ENCODE data around the gene ABTB2.

ABTB2 gene

DNA sequence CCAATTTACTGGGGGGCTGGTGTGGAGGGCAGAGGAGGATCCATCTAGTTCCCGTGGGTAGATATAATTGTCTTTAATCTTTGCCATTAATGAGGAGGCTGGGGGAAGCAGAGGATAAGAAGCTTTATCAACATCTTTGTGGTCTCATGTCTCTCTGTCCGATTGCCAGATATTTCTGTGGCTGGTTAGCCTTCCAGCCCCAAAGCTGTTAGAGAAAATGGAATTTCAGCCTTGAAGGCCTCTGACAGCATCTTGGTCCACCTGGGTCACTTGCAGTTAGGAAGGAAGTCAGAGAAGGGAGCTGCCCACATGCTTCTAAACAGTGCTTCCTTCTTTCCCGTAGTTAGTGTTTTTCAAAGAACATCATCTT, 56.9 kb downstream of the ABTB2 start:
- H3K4me3 ChIP-seq (ENCODE audit: low read length) = no peak overlapping the region
- DNase-seq (ENCODE audit: low read depth, low spot score) = no peak

DNA sequence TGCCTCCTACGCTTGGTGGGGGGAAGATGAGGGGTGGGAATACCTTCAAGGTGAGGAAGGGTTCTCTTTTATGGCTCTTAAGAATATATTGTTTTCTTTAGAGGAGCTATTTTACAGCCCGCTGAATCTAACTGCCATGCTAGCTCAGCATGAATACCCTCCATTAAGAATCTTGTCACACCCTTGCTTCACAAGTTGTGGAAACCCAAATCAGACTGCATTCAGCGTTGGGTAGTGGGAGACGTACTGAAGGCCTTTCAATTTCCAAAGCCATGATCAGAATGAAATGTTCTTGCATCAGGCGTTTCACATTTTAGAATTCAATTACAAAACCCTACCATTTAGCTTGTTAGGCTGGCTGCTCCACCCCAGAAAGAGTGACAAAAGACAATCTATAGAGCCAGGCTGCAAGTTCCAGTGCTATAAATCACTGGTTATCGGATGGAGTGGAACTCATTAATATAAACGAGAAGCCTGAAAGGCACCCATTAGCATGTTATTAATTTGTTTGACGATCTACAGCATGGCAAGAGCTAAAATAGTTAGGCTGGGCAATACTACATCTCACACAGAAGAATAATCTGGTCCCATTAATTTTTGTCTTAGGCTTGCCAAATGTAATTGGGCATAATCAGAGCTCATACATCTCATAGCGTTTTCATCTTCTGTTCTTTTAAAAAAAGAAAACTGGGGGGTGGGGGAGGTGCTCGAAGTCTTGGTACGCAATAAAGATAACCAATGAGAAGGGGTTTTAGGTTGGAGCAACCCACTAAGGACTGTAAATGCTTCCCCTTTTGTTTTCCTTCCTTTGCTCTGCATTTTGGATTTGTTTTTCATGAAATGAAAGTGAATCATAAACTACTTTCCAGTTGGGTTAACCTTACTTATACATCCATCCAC, 57.5 kb downstream of the ABTB2 start:
- H3K4me3 ChIP-seq (ENCODE audit: low read length) = no peak overlapping the region
- no peak for DNase-seq (ENCODE audit: low read depth, low spot score)

DNA sequence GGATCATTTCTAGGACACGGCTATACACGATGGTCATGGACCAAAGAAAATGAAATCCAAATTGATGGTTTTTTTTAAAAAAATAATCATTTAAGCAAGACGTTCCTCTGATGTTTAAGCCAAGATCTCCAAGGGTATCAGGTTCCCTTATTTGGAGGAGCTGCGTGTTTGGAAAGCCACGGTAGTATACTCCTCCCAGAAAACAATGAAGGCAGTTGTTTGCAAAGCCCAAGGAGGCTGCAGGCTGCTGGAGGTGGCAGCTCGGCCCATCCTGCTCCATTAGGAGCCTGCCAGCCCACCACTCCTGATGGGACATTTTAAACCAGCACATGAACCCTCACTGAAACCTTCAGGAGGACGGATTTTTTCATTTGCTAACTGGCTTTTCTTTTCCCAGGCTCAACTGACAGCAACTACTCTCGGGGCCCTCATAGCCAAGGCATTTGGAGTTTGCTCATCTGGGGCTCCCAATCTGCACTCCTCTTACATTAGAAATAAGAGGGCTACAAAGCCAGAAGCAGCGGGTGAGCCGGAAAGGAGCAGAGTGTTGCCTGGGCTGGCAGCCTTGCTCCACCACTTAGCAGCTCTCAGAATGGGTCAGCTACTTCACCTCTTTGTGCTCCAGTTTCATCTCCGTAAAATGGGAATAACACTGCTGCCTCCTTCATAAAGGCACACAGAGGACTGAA, 58.4 kb downstream of the ABTB2 start:
- DNase-seq (ENCODE audit: low read depth, low spot score) = no peak
- no peak overlapping the region for H3K4me3 ChIP-seq (ENCODE audit: low read length)

DNA sequence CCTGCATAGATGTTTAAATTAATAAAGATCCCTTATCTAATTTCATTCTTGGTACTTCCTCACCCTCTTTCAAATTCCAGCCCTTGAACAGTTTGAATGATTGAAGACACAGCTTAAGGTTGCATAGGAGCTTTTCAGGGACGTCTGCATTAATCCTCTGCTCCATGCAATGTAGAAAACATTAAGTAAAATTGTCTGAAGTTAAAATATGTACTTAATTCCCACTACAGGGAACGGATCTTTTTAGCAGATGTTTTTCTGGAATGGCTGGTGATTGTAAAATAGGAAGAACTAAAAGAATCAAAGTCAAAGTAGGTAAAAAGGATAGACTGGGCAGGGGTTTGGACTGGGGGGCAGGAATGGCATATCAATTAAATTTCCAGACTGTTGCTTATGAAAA, 58.9 kb downstream of the ABTB2 start:
- H3K4me3 ChIP-seq (ENCODE audit: low read length) = no peak overlapping the region
- DNase-seq (ENCODE audit: low read depth, low spot score) = no peak

DNA sequence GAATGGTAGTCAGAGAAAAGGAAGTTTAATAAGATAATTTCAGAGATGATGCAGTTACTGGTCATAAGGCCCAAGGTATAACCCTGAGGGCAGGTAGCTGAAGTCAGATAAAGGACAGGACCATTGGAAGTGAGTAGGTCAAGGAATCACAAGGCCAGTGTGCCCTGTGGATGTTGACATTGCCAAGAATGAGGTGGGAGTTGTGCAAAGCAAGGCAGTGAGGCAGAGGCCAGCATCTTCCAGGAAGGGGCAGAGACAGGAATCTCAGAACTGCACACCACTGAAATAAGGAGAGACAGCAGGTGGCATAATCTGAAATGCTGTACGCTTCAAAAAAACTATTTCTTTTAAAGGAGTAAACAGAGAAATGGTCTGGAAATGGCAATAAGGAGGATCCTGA, 61.4 kb downstream of the ABTB2 start:
- H3K4me3 ChIP-seq (ENCODE audit: low read length) = no peak overlapping the region
- no peak for DNase-seq (ENCODE audit: low read depth, low spot score)

DNA sequence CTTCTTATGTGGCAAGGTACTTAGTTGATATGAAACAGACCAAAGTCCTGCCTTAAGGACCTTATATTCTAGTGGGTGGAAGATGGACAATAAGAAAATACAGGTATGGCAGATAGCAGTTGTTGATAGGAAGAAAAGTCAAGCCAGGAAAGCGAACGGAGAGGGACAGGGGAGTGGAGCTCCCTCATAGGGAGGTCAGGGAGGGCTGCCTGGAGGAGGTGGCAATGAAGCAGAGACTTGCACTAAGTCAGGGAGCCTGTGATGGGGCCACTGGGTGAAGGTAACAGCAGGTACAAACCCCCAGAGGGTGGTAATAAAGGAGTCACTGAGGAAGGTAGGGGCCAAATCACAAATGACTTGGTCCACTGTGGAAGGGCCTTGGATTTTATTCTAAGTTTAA, 65.3 kb downstream of the ABTB2 start:
- H3K4me3 ChIP-seq (ENCODE audit: low read length) = no peak overlapping the region
- DNase-seq (ENCODE audit: low read depth, low spot score) = no peak

DNA sequence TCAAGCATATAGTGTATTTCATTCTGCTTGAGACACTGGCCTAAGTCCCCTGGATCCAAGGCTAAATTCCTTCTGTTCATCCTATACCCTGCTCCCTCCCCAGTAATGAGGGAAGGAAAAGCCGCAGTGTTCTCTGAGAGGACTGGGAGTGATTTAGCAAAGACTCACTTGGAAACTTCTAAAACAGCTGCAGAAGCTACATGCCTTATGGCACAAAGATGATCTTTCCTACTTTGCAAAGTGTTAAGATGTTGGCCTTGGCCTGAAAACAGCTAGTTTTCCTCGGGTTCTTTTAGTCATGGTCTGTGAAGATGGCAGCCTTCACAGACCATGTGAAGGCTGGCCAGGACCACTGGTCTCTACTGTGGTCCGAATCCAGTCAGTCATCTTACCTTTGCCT, 65.7 kb downstream of the ABTB2 start:
- H3K4me3 ChIP-seq (ENCODE audit: low read length) = no peak overlapping the region
- DNase-seq (ENCODE audit: low read depth, low spot score) = no peak

DNA sequence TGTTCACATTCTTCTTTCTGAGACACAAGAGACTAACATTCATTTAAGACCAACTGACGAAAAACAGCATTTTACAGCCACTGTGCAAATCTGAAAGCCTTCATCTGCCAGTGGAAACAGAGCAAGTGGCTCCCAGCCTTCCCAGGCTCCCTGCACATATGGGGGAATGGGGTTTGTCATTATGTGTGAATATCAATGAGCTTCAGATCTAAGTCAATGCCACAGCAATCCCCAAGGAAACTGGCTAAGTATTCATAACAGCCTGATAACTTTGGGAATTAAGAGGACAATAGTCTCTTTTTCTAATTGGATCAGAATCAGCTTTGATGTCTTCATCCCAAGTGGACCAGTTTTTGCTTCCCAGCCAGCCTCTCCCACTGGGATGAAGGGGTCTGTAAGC, 66.9 kb downstream of the ABTB2 start:
- H3K4me3 ChIP-seq (ENCODE audit: low read length) = no peak overlapping the region
- DNase-seq (ENCODE audit: low read depth, low spot score) = no peak

DNA sequence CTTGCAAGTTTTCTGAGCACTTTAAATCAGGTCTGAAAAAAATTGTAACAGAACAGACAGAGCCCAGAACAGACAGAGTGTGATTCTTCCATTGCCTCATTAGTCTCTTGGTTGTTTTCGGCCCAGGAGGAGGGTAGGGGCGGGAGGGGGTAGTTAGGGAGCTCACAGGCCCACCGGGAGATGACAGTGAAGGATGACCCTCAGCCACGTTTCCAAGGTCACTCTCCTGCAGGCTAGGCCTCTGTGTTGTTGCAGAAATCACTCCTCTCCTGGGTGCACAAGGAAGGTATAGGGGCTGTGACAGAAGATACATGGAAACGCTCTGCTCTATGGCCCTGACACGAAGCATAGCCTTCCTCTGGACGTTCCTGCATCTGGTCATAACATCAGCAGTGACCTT, 69.3 kb downstream of the ABTB2 start:
- H3K4me3 ChIP-seq (ENCODE audit: low read length) = no peak overlapping the region

DNA sequence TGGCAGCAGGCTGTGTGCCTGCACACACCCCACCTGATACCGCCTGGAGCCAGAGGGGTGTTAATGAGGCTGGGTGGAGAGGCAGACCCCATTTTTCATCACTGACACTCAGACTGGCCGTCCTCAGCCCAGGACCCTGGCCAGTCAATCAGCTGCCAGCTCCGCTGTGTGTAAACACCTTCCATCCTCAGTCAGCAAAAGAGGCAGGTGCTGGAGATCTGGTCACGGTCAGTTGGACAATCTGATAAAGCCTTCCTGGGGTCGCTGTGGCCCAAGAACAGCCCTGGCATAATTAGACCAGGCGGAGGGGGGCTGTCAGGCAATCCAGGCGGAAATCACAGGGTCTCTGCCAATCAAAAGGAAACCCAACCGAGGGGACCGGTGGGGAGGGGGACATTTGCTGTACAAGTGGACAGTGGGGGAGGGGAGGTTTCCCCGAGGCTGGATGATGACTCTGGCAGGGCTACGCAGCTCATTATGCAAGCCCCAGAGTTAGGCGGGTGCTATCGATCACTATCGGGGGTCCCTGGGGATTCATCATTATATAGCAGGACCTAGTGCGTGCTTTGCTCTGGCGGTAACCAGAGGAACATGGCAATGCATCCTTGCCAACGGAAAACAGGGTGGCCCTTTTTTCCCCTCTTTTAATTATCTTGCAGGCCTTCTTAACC, 72.9 kb downstream of the ABTB2 start:
- DNase-seq (ENCODE audit: low read depth, low spot score) = no peak
- H3K4me3 ChIP-seq (ENCODE audit: low read length) = no peak overlapping the region

More for the DNA sequence above, 69.3 kb downstream of the ABTB2 start:
- DNase-seq (ENCODE audit: low read depth, low spot score) = no peak

DNA sequence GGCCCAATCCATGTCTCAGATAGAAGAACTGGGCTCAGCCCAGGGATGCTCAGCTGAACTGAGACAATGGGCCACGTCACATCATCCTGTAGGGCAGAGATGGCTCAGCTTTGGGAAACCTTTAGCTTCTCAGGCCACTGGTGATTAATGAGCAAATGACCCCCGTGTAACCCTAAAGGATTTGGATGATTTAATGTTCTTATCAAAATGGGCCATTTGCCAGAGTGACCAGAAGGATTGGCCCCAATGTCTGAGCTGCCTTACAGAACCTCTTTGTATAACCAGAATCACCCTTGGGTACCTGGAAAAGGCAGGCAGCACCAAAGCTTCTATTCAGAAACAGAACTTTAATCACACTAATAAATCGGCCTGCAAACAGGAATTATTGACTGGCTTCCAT, 73.7 kb downstream of the ABTB2 start:
- no peak for DNase-seq (ENCODE audit: low read depth, low spot score)
- H3K4me3 ChIP-seq (ENCODE audit: low read length) = no peak overlapping the region

DNA sequence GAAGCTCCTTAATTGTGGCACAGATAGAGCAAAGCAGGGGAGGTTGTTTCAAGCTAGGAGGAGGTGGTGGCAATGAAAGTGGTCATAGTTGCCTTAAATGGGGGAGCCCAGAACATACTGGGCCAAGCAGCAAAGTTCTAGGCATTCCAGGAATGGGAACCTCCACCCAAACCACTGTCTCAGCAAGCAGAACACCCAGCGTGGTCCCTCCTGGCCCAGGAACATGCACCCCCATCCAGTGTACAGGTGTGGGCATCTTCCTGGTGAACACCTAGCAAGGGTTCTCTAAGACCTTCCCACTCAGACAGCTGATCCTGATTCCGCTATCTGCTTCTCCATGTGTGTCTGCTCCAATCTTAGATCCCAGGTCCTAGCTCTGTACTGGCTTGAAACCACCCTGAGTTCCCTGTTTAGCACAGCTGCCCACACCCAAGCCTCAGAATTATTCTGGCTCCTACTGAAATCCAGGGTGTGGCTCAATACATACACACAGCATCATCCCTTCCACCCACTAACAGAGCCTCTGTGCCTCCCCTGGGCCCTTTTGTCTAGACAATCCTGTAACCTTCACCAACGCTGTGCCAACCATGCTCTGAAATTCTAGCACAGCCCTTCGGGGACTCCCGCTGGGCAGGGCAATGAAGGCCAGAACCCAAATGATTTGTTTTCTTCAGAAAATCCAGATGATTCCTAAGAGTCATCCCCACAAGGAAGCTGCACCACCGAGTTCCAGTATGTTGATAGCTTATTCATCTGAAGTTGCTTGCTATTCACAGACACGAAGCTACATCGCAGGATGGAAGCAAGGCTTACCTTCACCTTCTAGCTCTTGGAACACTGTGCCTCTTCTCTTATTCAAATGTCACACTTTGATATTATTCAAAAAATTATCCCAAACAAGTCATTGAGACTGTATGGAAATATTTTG, 76.6 kb downstream of the ABTB2 start:
- DNase-seq (ENCODE audit: low read depth, low spot score) = no peak
- H3K4me3 ChIP-seq (ENCODE audit: low read length) = no peak overlapping the region

DNA sequence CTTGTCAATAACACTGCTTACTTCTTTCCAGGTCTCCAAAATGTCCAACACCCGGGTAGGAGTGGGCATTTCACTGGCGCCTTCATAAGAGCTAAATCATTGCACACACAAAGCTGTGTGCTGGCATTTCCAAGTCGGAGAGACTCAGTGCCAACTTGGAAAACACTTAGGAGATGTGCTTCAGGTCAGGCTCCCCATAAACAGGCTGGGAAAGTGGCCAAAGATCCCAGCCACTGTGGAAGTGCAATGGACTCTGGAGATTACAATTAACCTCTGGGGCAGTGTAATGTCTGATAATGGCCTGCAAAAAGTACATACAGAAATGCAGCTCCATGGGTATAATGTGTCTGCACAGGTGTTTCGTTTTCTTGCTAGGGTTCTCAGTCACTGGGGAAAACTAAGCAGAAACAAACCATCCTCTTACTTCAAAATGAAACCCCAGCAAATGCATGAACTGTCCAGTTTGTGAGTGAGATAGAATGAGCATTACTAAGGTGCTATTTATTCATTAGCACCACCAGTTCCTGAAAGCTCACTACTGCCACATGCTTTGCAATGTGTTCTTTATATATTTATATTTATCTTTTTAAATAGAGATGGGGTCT, 79.0 kb downstream of the ABTB2 start:
- DNase-seq (ENCODE audit: low read depth, low spot score) = no peak
- no peak overlapping the region for H3K4me3 ChIP-seq (ENCODE audit: low read length)

DNA sequence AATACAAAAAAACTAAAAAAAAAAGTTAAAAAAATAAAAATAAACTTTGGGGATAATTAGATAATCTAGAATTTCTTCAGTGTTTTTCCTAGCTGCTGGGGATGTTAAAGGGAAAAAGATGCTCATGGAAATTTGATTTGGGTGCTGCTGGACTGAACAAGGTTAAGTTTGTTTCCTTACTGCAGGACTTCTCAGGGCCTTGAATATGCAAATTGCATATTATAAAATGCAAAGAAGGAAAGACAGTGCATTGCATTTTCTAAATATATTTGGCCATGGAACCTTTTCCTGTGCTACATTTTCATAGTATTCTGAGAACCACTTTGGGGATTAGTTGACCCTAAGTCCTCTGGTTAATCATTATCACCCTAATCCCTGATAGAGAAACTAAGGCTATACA, 79.6 kb downstream of the ABTB2 start:
- H3K4me3 ChIP-seq (ENCODE audit: low read length) = no peak overlapping the region
- no peak for DNase-seq (ENCODE audit: low read depth, low spot score)

DNA sequence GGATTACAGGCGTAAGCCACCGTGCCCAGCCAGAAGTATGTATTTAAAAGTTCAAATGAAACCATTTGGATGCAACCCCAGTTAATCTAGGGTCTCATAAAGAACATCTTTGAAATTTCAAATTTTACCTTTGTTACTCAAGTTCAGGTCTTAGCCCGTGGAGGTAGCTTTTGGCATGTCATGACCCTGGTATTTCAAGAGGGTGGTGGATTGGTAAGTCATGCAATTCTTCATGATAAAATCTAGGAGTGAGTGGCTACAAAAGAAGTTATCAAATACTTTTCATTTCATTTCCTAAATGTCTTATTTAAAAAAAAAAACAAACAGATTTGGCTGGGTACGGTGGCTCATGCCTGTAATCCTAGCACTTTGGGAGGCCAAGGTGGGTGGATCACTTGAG, 80.6 kb downstream of the ABTB2 start:
- no peak for DNase-seq (ENCODE audit: low read depth, low spot score)

DNA sequence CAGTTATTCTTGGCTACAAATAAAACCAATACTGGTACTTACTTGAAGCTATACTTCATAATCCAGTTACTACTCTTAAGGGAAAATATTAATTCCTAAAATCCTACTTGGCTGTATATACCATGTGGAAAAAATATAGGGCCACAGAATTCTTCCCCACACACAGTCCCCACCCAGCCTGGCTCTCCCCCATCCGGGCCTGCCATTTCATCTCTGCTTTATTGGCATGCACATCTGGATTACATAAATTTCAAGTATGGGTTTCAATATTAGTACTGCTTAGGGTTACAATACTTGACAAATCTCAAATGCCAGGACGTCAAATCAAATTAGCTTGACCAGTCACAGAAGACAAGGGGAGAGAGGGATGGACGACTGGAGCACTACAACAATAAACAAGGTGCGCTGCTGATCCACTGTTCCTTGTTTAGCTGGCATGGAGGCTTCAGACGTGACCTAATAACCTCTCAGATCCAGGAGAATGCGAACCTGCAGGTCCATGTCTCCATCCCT, 81.4 kb downstream of the ABTB2 start:
- no peak overlapping the region for H3K4me3 ChIP-seq (ENCODE audit: low read length)

More for the DNA sequence above, 80.6 kb downstream of the ABTB2 start:
- no peak overlapping the region for H3K4me3 ChIP-seq (ENCODE audit: low read length)

DNA sequence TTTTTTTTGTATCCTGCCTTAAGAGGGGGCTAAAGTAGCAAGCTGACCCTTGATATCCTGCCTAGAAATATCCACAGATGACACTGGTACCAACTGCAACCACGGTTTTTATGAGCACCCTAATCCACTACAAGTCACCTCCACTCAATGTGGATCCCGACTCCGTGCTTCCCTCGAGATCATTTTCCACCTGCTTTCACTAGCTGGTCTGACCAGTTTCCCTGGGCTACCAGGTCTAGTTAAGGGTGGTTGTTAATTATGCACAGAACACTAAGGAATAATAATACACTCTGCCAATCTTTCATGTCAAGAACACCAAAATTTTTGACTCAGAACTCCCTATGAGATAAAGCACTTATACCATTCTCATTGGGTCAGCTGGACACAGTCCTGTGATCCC, 82.3 kb downstream of the ABTB2 start:
- no peak for DNase-seq (ENCODE audit: low read depth, low spot score)
- no peak overlapping the region for H3K4me3 ChIP-seq (ENCODE audit: low read length)

More for the DNA sequence above, 81.4 kb downstream of the ABTB2 start:
- DNase-seq (ENCODE audit: low read depth, low spot score) = no peak

DNA sequence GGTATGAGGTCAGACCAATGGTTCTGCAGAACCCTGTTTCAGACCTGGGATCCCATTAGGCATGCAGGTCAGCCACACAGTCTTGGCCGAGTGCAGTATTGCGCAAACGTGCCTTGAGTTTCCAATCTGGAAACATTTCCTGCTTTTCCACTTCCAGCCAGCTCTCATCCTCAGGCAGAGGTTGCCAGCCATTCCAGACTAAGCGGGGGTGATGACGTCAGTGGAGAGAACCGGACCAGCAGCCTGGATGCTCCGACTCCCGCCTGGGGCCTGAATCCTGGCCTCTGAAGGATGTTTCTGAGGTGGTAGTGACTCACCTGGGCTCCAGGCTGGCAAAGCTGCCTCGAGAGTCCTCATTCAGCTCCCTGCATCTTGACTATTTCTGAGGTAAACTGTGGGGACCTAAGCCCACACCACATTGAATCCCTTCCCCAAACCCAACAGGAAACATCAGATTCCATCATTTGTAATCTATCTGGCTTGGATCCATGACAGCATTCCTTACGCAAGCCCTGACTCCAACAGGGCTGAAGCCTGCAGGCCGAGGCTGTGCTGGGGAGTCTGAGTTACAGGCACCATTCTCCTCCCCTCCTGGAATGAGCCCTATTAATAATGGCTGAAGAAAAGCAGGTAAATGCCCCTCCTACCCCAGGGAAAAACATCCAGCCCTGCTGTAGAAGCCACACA, 83.0 kb downstream of the ABTB2 start:
- no peak overlapping the region for H3K4me3 ChIP-seq (ENCODE audit: low read length)
- no peak for DNase-seq (ENCODE audit: low read depth, low spot score)

Measured in Jurkat, Clone E6-1 (cell line).